NT2/D1 (cell line): ENCODE results near the gene PKN1.

ENCODE experiments used
- DNase-seq: peaks from one replicate; pipeline ENCODE4 v3.0.0-alpha.2; 2011; ENCODE audit warnings: low read depth, low spot score
- H3K27me3 ChIP-seq: 2 replicates; pipeline ENCODE4 v1.6.0; 2011; ENCODE audit warnings: mild to moderate bottlenecking; ENCODE audit not compliant: insufficient read length, insufficient read depth
- H3K36me3 ChIP-seq: 2 replicates; pipeline ENCODE4 v1.6.1; 2011; ENCODE audit warnings: mild to moderate bottlenecking, low read length, mixed read lengths; ENCODE audit not compliant: insufficient read depth, insufficient read length
- H3K4me1 ChIP-seq: 2 replicates; pipeline ENCODE4 v1.5.1; 2011; ENCODE audit not compliant: insufficient read depth, insufficient read length
- H3K4me3 ChIP-seq: 2 replicates; pipeline ENCODE4 v1.5.1; 2011; ENCODE audit warnings: low read depth; ENCODE audit not compliant: insufficient read length
- H3K9ac ChIP-seq: 2 replicates; pipeline ENCODE4 v1.6.0; 2011; ENCODE audit warnings: low read depth; ENCODE audit not compliant: insufficient read length
- H3K9me3 ChIP-seq: 2 replicates; pipeline ENCODE4 v1.5.1; 2011; ENCODE audit warnings: mild to moderate bottlenecking, low read length; ENCODE audit not compliant: insufficient read depth
- SUZ12 ChIP-seq: IDR thresholded peaks from 2 replicates; pipeline ENCODE4 v1.6.1; 2011; ENCODE audit not compliant: insufficient read length, insufficient read depth; ENCODE audit errors: extremely low read depth
- YY1 ChIP-seq: IDR thresholded peaks from 2 replicates; pipeline ENCODE4 v1.6.1; 2011; ENCODE audit not compliant: insufficient read length, insufficient read depth
- ZNF274 ChIP-seq: IDR thresholded peaks from 2 replicates; pipeline ENCODE4 v1.6.1; 2011; ENCODE audit warnings: mild to moderate bottlenecking, low read depth, low read length

Gene PKN1

DNA sequence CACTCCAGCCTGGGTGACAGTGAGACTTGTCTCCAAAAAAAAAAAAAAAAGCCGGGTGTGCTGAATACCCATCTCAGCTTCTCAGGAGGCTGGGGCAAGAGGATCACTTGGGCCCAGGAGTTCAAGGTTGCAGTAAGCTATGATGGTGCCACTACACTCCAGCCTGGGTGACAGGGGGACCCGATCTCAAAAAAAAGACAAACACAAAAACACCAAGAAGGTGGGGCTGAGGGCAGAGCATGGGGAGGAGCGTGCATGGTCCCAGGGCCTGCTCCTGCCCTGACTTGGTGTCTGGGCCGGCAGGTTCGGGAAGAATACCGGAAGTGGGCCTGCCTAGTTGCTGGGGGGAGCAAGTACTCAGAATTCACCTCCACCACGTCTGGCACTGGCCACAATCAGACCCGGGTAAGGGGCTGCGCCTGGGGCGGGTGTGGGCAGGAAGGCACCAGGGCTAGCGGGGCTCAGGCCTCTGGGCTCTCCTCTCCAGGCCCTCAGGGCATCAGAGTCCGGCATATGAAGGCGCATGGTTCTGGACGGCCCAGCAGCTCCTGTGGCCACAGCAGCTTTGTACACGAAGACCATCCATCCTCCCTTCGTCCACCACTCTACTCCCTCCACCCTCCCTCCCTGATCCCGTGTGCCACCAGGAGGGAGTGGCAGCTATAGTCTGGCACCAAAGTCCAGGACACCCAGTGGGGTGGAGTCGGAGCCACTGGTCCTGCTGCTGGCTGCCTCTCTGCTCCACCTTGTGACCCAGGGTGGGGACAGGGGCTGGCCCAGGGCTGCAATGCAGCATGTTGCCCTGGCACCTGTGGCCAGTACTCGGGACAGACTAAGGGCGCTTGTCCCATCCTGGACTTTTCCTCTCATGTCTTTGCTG lies 25.3 kb upstream of the PKN1 start:
- H3K9me3 ChIP-seq, result no peaks in the 10 kb centered on the region
- no peak overlapping the region for H3K4me3 ChIP-seq
- no peak for DNase-seq
- peaks cover 14% of the 10 kb centered on the region for H3K4me1 ChIP-seq
- peak overlapping the region; percentile 21 for H3K9ac ChIP-seq
- no peaks in the 10 kb centered on the region for H3K27me3 ChIP-seq
- H3K36me3 ChIP-seq, result peaks cover 69% of the 10 kb centered on the region
- TF ChIP-seq ZNF274 (no peak), SUZ12 (no peak), YY1 (no peak)

DNA sequence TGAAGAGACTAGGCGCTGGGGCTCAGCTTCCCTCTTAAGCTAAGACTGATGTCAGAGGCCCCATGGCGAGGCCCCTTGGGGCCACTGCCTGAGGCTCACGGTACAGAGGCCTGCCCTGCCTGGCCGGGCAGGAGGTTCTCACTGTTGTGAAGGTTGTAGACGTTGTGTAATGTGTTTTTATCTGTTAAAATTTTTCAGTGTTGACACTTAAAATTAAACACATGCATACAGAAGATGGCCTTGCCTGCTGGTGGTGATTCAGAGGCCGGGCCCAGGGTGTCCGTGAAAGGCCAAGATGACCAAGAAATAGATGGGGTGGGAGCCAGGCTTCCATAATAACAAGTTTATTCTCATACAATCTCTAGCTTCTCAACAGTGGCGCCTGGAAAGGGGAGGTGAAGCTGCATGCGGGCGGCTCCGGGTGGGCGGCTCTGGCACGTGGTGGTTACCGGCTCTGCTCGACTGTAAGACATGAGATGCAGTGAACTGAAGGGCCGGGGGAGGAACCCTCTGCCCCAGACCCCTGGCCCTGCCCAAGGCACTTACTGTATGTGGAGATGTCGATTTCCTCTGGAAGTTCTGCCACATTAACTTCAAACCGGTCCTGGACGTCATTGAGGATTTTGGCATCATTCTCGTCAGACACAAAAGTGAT lies 24.5 kb upstream of the PKN1 start:
- Histone ChIP-seq H3K36me3 (peaks cover 76% of the 10 kb centered on the region), H3K9me3 (no peaks in the 10 kb centered on the region), H3K9ac (peak overlapping the region; percentile 21), H3K27me3 (no peaks in the 10 kb centered on the region), H3K4me3 (no peak overlapping the region), H3K4me1 (peaks cover 19% of the 10 kb centered on the region)
- TF ChIP-seq YY1, result no peak
- no peak for TF ChIP-seq ZNF274
- TF ChIP-seq SUZ12, result no peak
- no peak for DNase-seq

DNA sequence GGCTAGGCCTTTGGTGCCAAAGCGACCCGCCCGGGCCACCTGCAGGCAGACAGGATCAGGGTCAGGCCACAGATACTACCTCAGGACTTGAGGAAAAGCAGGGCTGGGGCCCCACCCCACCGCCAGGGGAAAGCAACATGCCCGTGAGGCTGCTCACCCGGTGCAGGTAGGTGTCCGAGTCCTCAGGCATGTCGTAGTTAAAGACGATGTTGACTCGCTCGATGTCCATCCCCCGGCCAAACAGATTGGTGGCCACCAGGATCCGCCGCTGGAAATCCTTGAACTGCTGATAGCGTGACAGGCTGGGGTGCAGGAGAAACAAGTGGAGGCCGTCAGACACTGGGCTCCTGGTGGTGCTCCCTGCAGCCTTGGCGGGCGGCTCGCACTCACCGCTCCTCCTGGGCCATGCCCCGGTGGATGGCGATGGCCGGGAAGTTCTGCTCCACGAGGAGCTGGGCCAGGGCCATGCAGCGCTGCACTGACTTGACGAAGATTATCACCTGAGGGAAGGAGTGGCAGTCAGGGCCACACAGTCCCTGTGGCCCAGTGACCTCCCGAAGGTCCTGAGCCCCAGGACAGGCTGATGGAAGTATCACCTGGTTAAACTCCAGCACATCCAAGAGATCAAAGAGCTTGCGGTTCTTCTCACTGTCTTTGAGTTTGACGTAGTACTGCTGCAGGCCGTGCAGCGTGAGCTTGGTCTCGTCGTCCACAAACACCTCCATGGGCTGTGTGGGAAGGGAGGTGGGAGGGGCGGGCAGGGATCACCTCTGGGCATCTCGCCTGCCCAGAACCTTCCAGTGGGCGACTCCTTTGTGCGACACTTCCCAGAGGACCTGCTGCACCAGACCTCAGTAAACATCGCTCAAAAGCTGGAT lies 23.7 kb upstream of the PKN1 start:
- Histone ChIP-seq H3K36me3 (peaks cover 79% of the 10 kb centered on the region), H3K4me3 (no peak overlapping the region), H3K9me3 (no peaks in the 10 kb centered on the region), H3K4me1 (peaks cover 21% of the 10 kb centered on the region), H3K27me3 (no peaks in the 10 kb centered on the region), H3K9ac (peak overlapping the region; percentile 21)
- no peak for TF ChIP-seq YY1
- no peak for TF ChIP-seq SUZ12
- DNase-seq, result no peak

DNA sequence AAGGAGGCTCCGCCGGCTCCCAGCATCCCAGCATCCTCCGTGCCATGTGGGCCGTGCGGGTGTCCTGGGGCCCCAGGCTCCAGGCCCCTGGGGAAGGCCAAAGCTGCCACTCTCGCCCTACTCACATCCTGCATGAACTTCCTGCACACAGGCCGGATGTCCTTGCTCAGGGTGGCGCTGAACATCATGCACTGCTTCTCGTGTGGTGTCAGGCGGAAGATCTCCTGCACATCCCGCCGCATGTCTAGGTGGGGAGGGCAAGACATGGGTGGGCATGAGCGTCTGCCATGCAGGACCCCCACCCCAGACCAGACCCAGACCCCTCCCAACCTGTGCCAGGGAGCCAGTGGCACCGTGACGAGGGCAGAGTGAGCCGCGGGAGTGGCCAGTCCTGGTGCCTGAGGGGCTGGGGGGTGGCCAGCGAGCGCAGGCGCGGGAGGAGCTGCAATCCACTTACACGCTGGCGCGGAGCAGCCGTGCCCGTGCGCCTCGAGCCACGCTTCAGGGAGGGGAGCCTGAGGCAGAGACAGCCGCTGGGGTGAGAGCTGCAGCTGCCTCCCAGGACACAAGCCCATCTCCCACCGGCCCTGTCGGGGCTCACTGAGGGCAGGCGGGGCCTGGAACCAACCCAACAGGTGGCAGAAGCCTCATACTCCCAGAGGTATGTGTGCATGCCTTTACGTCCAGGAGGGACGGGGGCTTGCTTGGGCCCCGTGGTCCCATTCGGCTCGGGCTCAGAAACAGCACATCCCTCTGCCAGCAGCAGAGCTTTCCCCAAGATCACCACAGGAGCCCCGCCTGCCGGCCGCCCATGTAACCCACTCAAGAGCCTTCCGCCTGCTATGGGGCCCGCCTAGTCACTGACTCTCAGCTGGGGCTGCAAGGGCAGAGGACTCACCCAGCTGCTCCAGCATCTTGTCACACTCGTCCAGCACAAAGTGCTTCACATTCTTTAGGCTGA lies 22.7 kb upstream of the PKN1 start:
- Histone ChIP-seq H3K4me3 (no peak overlapping the region), H3K36me3 (peaks cover 82% of the 10 kb centered on the region), H3K9ac (peak overlapping the region; percentile 21), H3K27me3 (no peaks in the 10 kb centered on the region), H3K4me1 (peaks cover 26% of the 10 kb centered on the region), H3K9me3 (no peaks in the 10 kb centered on the region)
- TF ChIP-seq YY1 (no peak), ZNF274 (no peak), SUZ12 (no peak)
- DNase-seq, result no peak

DNA sequence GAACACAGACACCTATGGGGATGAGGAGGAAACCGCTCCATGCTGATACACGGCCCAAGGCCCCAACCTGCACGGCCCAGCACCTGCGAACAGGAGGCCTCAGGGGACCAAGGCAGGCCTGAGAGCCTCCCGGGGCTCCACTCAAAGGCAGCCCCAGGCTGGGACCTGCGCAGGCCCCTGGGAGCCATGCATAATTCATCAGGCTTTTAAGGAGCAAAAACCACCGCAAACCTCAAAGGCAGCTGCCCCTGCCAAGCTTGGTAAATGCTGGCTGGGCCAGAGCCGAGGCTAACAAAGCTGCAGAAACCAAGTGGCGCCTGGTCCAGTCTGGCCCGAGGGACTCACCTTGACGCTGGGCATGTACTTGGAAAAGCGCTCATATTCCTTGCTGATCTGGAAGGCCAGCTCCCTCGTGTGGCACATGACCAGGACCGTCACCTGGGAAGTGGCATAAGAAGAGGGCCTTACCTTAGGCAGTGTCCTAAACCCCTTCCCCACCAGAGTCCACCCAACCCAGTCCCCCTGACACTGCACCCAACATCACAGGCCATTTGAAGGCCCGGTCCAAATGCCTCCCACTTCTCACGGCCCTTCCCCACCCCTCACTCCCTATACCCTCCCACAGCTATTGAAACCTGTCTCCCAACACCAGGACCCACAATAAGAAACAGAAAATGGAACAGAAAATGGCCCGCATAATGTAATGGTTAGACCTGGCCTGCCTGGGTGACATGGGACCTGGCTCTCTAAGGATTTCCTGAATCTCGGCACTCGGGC lies 21.8 kb upstream of the PKN1 start:
- H3K9ac ChIP-seq, result peak overlapping the region; percentile 21
- no peak for DNase-seq
- H3K4me1 ChIP-seq, result peaks cover 24% of the 10 kb centered on the region
- TF ChIP-seq ZNF274, result no peak
- no peak for TF ChIP-seq SUZ12
- no peak for TF ChIP-seq YY1
- no peak overlapping the region for H3K4me3 ChIP-seq
- H3K9me3 ChIP-seq, result no peaks in the 10 kb centered on the region
- peaks cover 91% of the 10 kb centered on the region for H3K36me3 ChIP-seq
- no peaks in the 10 kb centered on the region for H3K27me3 ChIP-seq

DNA sequence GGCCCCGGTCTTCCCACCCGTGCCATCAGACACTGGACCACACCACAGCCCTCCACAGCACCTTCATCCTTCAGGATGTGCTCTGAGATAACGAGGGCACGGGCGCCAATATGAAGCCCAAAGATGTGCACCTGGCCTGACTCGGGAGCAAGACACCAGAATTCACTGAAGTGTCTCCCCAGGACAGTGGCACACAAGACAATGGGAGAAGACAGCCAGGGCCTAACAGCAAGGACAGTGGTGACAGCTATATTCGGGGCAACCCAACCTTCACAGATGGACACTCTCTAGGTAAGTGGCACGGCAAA lies 21.2 kb upstream of the PKN1 start:
- Histone ChIP-seq H3K9ac (no peak overlapping the region), H3K9me3 (no peaks in the 10 kb centered on the region), H3K4me1 (peaks cover 22% of the 10 kb centered on the region), H3K36me3 (peaks cover 91% of the 10 kb centered on the region), H3K27me3 (no peaks in the 10 kb centered on the region), H3K4me3 (no peak overlapping the region)
- TF ChIP-seq YY1 (no peak), ZNF274 (no peak), SUZ12 (no peak)
- no peak for DNase-seq
